ENCODE data around the gene YTHDF1.
"Not testable (repeated sequence)": the region's sequence is repeated elsewhere in the genome, so short reads cannot be mapped to it uniquely, and the experiment has no call there.

Gene YTHDF1

GRCh38 chr20:63216041-63216848, at the start of gene YTHDF1:
Gene YTHDF1, minus strand, starts transcription at chr20:63216131. Its CDS starts 239 bp downstream, at chr20:63215892.
- peak; percentile 97 for DNase-seq

DNA sequence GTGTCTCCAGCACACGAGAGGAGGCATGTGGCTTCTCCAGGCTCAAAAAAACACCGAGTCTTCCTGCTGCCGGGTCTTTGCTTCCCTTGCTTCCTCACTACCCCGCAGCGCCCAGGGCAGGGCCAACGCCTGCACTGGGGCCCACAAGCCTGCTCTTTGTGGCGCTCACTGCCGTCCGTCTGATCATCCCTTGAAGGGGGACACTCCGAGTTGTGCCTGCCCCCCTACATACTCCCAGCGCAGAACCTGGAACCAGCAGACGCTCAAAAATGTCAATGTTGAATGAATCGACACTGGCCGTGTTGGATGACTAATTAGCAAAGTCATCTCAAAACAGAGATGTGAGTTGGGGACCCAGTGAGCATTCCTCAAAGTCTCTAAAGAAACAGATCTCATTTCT, 48.6 kb upstream of the YTHDF1 start:
- no peak for DNase-seq

DNA sequence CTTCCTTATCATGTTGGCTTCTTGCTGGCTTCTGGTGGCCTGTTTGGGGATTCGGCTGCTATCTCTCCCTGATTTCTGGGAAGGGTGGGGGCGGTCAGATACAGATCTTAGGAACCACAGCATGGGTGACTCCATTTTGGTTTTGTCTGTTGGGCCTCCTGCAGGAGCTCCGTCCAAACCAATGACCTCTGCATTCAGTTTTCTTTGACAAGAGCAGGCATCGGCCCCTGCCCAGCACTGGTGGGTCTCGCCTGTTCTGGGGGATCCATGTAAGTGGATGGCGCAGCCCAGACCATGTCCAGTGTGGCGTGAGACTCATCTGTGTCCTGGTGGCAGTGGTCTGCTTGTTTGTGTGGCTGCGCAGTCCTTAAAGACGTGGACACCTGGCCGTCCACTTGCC, 48.1 kb upstream of the YTHDF1 start:
- DNase-seq: no peak

GRCh38 chr20:63262836-63263235, 46.9 kb upstream of the YTHDF1 start:
- no peak for DNase-seq

GRCh38 chr20:63261795-63262528, 46.0 kb upstream of the YTHDF1 start:
- no peak for DNase-seq

DNA sequence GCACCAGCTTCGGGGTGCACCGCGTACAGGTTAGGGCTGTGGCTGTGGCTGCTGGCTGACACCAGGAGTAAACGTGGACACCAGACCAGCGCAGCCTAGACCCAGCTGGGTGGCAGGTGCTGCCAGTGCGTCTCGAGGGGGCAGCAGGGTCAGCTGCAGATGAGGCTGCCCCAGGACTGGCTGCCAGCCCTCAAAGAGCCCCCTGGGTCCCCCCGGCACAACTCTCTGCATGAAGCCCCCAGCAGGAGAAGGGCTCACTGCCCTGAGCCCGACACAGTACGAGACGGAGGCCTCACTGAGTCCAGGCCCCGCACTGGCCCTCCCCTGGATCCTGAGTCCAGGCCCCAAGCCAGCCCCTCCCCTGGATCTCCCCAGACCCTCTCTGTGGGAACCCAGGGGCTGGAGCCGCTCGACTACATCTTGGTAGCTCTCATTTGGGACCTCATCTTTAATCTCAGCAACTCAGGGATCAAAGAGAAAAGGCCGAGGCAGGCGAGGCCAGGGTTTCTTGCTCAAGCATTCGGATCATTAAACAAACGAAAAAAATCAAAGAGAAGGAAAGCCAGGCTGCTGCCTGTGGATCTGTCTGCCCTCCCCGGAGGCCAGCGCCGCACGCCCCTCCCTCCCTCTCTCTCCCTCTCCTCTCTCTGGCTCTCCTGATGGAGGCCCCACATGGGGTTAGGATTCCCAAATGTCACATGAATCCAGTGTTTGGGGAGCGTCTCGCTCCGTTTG, 45.3 kb upstream of the YTHDF1 start:
- DNase-seq: no peak

DNA sequence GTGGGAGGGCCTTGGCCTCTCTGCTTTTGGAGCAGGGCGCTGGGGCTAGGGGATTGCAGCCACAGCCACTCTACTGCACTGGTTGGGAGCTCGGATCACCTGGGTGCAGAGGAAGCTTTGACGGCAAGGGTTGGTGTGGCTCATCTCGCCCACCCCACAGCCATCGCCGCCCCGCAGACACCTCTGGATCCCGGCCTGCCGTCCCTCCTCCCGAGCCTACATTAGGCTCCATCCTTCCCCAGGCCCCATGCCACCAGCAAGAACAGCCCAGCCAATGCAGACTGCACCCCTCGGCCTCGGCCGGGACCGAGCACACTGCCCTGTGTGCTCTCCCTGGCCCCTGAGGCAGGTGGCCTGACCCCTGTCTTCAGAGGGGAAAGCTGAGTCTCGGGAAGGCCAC, 44.6 kb upstream of the YTHDF1 start:
- DNase-seq: no peak

DNA sequence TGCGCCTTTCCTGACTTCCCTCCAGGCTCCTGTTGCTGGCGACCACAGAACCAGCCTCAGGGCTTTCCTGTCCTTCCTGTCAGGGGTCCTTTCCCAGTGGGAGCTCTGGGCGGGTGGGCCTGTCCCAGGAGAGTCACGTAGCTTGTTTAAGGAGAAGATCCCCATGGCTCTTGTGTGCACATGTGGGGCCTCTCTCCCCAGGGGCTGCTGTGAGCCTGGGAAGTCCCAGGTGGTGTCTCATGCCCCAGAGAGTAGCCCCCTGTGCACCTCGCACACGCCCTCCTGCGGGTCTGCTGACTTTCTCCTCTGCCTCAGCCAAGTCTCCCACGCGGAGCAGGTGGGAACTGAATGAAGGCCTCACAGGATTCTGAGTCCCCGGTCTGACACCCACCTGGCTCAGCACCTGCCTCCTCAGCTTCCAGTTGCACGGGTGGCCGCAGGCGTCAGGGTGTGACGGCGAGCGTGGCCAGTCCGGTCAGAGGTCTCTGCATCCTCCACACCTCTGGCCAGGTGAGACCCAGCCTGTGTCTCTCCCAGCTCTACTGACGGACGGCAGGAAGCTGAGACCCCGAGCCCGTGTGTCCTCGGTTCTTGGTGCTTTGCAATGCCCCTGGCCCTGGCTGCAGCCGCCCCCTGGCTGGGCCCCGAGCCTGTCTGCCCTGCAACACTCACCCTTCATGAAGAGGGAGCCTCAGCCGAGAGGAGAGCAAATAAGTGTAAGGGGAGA, 44.0 kb upstream of the YTHDF1 start:
- DNase-seq: no peak

GRCh38 chr20:63258781-63259180, 42.9 kb upstream of the YTHDF1 start:
- DNase-seq: no peak

DNA sequence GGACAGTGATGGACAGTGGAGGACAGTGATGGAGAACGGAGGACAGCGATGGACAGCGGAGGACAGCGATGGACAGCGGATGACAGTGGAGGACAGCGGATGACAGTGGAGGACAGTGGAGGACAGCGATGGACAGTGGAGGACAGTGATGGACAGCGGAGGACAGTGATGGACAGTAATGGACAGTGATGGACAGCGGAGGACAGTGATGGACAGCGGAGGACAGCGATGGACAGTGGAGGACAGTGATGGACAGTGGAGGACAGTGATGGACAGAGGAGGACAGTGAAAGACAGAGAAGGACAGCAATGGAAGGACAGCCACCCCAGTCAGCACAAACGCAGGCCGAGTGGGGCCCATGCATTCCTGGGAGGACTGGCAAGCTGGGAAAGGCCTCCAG, 41.7 kb upstream of the YTHDF1 start:
- no peak for DNase-seq

DNA sequence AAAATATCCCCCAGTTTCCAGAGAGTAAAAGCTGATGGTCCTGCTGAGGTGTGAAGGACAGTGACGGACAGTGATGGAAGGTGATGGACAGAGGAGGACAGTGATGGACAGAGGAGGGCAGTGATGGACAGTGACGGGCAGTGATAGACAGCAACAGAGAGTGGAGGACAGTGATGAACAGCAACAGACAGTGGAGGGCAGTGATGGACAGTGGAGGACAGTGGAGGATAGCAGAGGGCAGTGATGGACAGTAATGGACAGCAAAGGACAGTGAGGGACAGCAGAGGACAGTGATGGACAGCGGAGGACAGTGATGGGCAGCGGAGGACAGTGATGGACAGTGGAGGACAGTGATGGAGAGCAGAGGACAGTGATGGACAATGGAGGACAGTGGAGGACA, 41.0 kb upstream of the YTHDF1 start:
- DNase-seq: no peak

DNA sequence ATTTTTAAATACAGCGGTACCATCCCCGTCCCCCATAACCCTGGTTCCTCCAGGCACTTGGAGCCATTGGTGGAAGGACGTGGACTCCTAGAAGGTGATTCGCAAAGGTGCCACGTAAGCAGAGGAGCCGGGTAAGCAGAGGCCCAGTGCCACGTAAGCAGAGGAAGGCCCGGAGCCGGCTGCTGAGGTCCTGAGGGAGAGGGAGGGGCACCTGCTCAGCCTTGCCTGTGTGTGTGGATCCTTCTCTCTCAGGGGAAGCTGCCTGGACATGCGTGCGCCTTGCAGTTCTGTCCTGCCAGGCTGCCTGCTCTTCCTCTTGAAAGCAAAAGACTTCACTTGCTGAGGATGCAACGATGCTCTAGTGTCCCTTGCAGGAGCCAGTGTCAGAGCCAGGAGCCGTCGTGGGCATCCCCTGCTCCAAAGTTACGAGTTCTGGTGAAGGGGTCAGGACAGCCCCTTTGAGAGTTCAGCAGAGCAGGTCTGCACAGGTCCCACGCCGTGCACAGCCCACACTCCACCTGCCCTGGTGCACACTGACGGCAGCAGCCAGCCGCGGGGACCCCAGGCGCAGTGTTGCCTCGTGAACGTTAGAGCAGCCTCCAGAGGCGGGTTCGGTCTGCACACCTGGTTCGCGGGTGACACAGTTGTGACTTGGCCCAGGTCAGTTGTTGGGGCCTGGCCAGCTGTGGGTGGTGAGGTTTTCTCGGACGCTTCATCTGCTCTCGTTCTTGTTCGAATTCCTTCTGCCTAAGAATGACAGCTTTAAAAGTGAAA, 40.2 kb upstream of the YTHDF1 start:
- no peak for DNase-seq

- no peak for DNase-seq
Measured at GRCh38 chr20:63254606-63255384, 38.9 kb upstream of the YTHDF1 start.

DNA sequence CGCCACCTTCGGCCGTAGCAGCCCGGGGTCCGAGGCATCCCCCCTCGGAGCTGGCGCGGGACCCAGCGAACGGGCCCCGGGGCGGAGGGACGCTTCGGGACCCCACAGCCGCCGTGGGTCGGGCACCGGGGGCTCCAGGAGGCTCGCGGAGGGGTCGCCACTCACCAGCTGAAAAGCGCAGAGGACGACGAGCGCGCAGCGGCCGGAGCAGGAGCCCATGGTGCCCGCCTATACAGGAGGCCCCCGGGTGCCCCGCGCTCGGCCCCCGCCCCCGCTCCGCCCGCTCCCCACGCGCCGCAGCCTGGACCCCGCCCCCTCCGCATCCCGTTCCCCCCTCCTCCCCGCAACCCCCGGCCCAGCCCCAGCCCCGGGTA, 38.3 kb upstream of the YTHDF1 start, which contains the start of gene NKAIN4:
Gene NKAIN4, minus strand, starts transcription at position 232 of the 374 bp plus-strand sequence. Its CDS starts 13 bp downstream, at position 219.
- DNase-seq: no peak

GRCh38 chr20:63253438-63254231, 37.7 kb upstream of the YTHDF1 start:
- no peak for DNase-seq

- DNase-seq: no peak
Measured at GRCh38 chr20:63253065-63253437, 37.1 kb upstream of the YTHDF1 start.

GRCh38 chr20:63252284-63252711, 36.4 kb upstream of the YTHDF1 start:
- no peak for DNase-seq

- DNase-seq: not testable (repeated sequence)
Measured at GRCh38 chr20:63251350-63251749, 35.4 kb upstream of the YTHDF1 start.

GRCh38 chr20:63249891-63250290, 34.0 kb upstream of the YTHDF1 start:
- DNase-seq: no peak
